MG63 (cell line): Measurements from ENCODE around the gene NT5DC2. TPM values are rescaled to one million over a fixed set of nuclear protein-coding genes. Genes with fewer than 3 reads are reported as not detected.

Source experiments
- DNase-seq: peaks from one replicate; pipeline ENCODE4 v3.0.0-alpha.2; 2020
- H3K27me3 ChIP-seq: fragments of 250-450 bp; sonication (Bioruptor Pico); 2 replicates; pipeline ENCODE4 v1.5.1; 2020; ENCODE audit warnings: mild to moderate bottlenecking, moderate library complexity
- H3K36me3 ChIP-seq: fragments of 250-450 bp; sonication (Bioruptor Pico); 2 replicates; pipeline ENCODE4 v1.5.1; 2020; ENCODE audit warnings: mild to moderate bottlenecking, moderate library complexity
- H3K4me3 ChIP-seq: fragments of 250-450 bp; sonication (Bioruptor Pico); 2 replicates; pipeline ENCODE4 v1.5.1; 2020; ENCODE audit warnings: mild to moderate bottlenecking, moderate library complexity
- H3K9me3 ChIP-seq: fragments of 250-450 bp; sonication (Bioruptor Pico); 2 replicates; pipeline ENCODE4 v1.5.1; 2020; ENCODE audit warnings: mild to moderate bottlenecking, moderate library complexity
- total RNA-seq: library from RNA; depleted of rRNA; stranded (reverse); fragments of >200 nt; shearing (Covaris generic); gene quantifications from 2 replicates; pipeline ENCODE4 v1.2.3, GENCODE V29; 2014; ENCODE audit warnings: low replicate concordance

NT5DC2 gene
- total RNA-seq, 1 experiment from 2014 or later = 21.5 TPM

GRCh38 chr3:52488746-52489145 is 44.9 kb downstream of the NT5DC2 start:
- Histone ChIP-seq H3K36me3 (no peaks in the 10 kb centered on the region; the same call in none of the 2 replicates), H3K4me3 (no peak overlapping the region), H3K9me3 (no peaks in the 10 kb centered on the region), H3K27me3 (no peaks in the 10 kb centered on the region)
- no peak for DNase-seq

GRCh38 chr3:52487788-52488691 is 45.6 kb downstream of the NT5DC2 start:
- H3K36me3 ChIP-seq = no peaks in the 10 kb centered on the region; the same call in none of the 2 replicates
- DNase-seq = no peak
- no peaks in the 10 kb centered on the region for H3K27me3 ChIP-seq
- no peak overlapping the region for H3K4me3 ChIP-seq
- H3K9me3 ChIP-seq = no peaks in the 10 kb centered on the region

GRCh38 chr3:52487050-52487787 is 46.4 kb downstream of the NT5DC2 start:
- Histone ChIP-seq H3K9me3 (no peaks in the 10 kb centered on the region), H3K4me3 (no peak overlapping the region), H3K36me3 (no peaks in the 10 kb centered on the region; the same call in none of the 2 replicates), H3K27me3 (no peaks in the 10 kb centered on the region)
- no peak for DNase-seq

GRCh38 chr3:52484680-52485461 is 48.8 kb downstream of the NT5DC2 start:
- H3K36me3 ChIP-seq = no peaks in the 10 kb centered on the region; the same call in 1 of the 2 replicates
- H3K4me3 ChIP-seq = no peak overlapping the region
- H3K27me3 ChIP-seq = no peaks in the 10 kb centered on the region
- H3K9me3 ChIP-seq = no peaks in the 10 kb centered on the region
- DNase-seq = no peak

GRCh38 chr3:52483577-52484381 is 49.9 kb downstream of the NT5DC2 start:
- DNase-seq = no peak
- Histone ChIP-seq H3K9me3 (no peaks in the 10 kb centered on the region), H3K27me3 (no peaks in the 10 kb centered on the region), H3K4me3 (no peak overlapping the region), H3K36me3 (no peaks in the 10 kb centered on the region; the same call in 1 of the 2 replicates)

- Histone ChIP-seq H3K27me3 (no peaks in the 10 kb centered on the region), H3K36me3 (no peaks in the 10 kb centered on the region; the same call in none of the 2 replicates), H3K4me3 (no peak overlapping the region), H3K9me3 (no peaks in the 10 kb centered on the region)
- no peak for DNase-seq
Observed at GRCh38 chr3:52483081-52483480, 50.6 kb downstream of the NT5DC2 start.

GRCh38 chr3:52481819-52482521 is 51.7 kb downstream of the NT5DC2 start:
- H3K27me3 ChIP-seq = no peaks in the 10 kb centered on the region
- H3K9me3 ChIP-seq = no peaks in the 10 kb centered on the region
- H3K36me3 ChIP-seq = no peaks in the 10 kb centered on the region; the same call in 1 of the 2 replicates
- DNase-seq = peak; percentile 16
- no peak overlapping the region for H3K4me3 ChIP-seq

- no peak overlapping the region for H3K4me3 ChIP-seq
- no peaks in the 10 kb centered on the region; the same call in 1 of the 2 replicates for H3K36me3 ChIP-seq
- no peaks in the 10 kb centered on the region for H3K27me3 ChIP-seq
- no peaks in the 10 kb centered on the region for H3K9me3 ChIP-seq
- no peak for DNase-seq
Observed at GRCh38 chr3:52480768-52481715, 52.6 kb downstream of the NT5DC2 start.

- H3K27me3 ChIP-seq = no peaks in the 10 kb centered on the region
- no peak overlapping the region for H3K4me3 ChIP-seq
- H3K36me3 ChIP-seq = no peaks in the 10 kb centered on the region; the same call in 1 of the 2 replicates
- no peak for DNase-seq
- no peaks in the 10 kb centered on the region for H3K9me3 ChIP-seq
Observed at GRCh38 chr3:52479877-52480575, 53.6 kb downstream of the NT5DC2 start.

- Histone ChIP-seq H3K9me3 (no peaks in the 10 kb centered on the region), H3K4me3 (no peak overlapping the region), H3K36me3 (no peaks in the 10 kb centered on the region; the same call in 1 of the 2 replicates), H3K27me3 (no peaks in the 10 kb centered on the region)
- no peak for DNase-seq
Observed at GRCh38 chr3:52479037-52479876, 54.4 kb downstream of the NT5DC2 start.

GRCh38 chr3:52477796-52478095 is 55.9 kb downstream of the NT5DC2 start:
- Histone ChIP-seq H3K4me3 (no peak overlapping the region), H3K36me3 (no peaks in the 10 kb centered on the region; the same call in 1 of the 2 replicates)
- DNase-seq = no peak

GRCh38 chr3:52477076-52477795 is 56.4 kb downstream of the NT5DC2 start:
- no peak for DNase-seq

More at GRCh38 chr3:52477796-52478095, 55.9 kb downstream of the NT5DC2 start:
- no peaks in the 10 kb centered on the region for H3K9me3 ChIP-seq
- H3K27me3 ChIP-seq = no peaks in the 10 kb centered on the region

More at GRCh38 chr3:52477076-52477795, 56.4 kb downstream of the NT5DC2 start:
- H3K9me3 ChIP-seq = no peaks in the 10 kb centered on the region
- peaks cover 3% of the 10 kb centered on the region for H3K36me3 ChIP-seq
- H3K4me3 ChIP-seq = no peak overlapping the region
- no peaks in the 10 kb centered on the region for H3K27me3 ChIP-seq
